Liver (tissue), 9 donors: Measurements from ENCODE around the gene POTEG. TPM values are rescaled to one million over a fixed set of nuclear protein-coding genes. Genes with fewer than 3 reads are reported as not detected.
"Not testable (repeated sequence)": the region's sequence is repeated elsewhere in the genome, so short reads cannot be mapped to it uniquely, and the experiment has no call there.

Source experiments
- DNase-seq: peaks from one replicate; pipeline ENCODE4 v3.0.0-alpha.2; 2017; ENCODE audit warnings: low spot score
- H3K27ac ChIP-seq, 2 donors: one replicate each; pipeline ENCODE4 v1.7.0; 2013; ENCODE audit warnings: inconsistent platforms in 2 of 2, low read length in 2 of 2, control low read depth in 1 of 2, low read depth in 1 of 2, mild to moderate bottlenecking in 1 of 2
- H3K27me3 ChIP-seq, 4 donors: one replicate each; pipeline versions ENCODE4 v1.6.1 to v1.7.0; 2013; ENCODE audit warnings: low read length in 3 of 4, inconsistent platforms in 1 of 4, mild to moderate bottlenecking in 1 of 4, moderate library complexity in 1 of 4; ENCODE audit not compliant: control insufficient read depth in 4 of 4, insufficient read depth in 4 of 4
- H3K36me3 ChIP-seq, 4 donors: one replicate each; pipeline versions ENCODE4 v1.6.1 to v1.7.0; 2013; ENCODE audit warnings: low read length in 3 of 4, mild to moderate bottlenecking in 3 of 4, low read depth in 1 of 4, moderate library complexity in 1 of 4; ENCODE audit not compliant: control insufficient read depth in 4 of 4, insufficient read depth in 3 of 4
- H3K4me1 ChIP-seq, 4 donors: one replicate each; pipeline versions ENCODE4 v1.6.1 to v1.7.0; 2013; ENCODE audit warnings: low read length in 3 of 4, mild to moderate bottlenecking in 3 of 4, moderate library complexity in 1 of 4; ENCODE audit not compliant: control insufficient read depth in 4 of 4, insufficient read depth in 4 of 4
- H3K4me3 ChIP-seq, 3 donors: one replicate each; pipeline versions ENCODE4 v1.6.1 to v1.7.0; 2013; ENCODE audit warnings: low read length in 3 of 3, control low read depth in 1 of 3, low read depth in 1 of 3, mild to moderate bottlenecking in 1 of 3
- H3K9ac ChIP-seq, 2 donors: one replicate each; pipeline ENCODE4 v1.7.0; 2013; ENCODE audit warnings: low read length in 2 of 2, mild to moderate bottlenecking in 2 of 2, moderate library complexity in 2 of 2, control low read depth in 1 of 2, low read depth in 1 of 2
- H3K9me3 ChIP-seq, 4 donors: one replicate each; pipeline versions ENCODE4 v1.6.1 to v1.7.0; 2013; ENCODE audit warnings: low read length in 3 of 4; ENCODE audit not compliant: control insufficient read depth in 4 of 4
- whole genome bisulfite sequencing: extraction: QIAGEN DNeasy Blood & Tissue Kit; methylation state at CpG from one replicate; pipeline ENCODE4 v1.1.7; 2013; 5-methylcytosine and 5-hydroxymethylcytosine counted together
- polyA plus RNA-seq, 2 donors: library from polyadenylated mRNA; stranded (reverse) in 1 of 2; unstranded in 1 of 2; fragments of 200-250 nt in 1 of 2; fragments of >200 nt in 1 of 2; fragmentation: Nextera tagmentation in 1 of 2; extraction: Ambion mirVana in 1 of 2; gene quantifications; one replicate each; pipeline versions ENCODE4 v1.2.1 to v1.2.3, GENCODE V29; 2013 to 2015
- total RNA-seq, 2 donors: library from RNA; depleted of rRNA; stranded (reverse); fragments of >200 nt; gene quantifications; one replicate each; pipeline ENCODE4 v1.2.3, GENCODE V29; 2014
- donor health status: healthy.
- donor health status: healthy.
- donor health status: healthy.
- donor health status: healthy.
- donor health status: healthy.

The POTEG gene
- total and polyA plus RNA-seq, 4 donors = not detected

- DNase-seq = not testable (repeated sequence)
Measured at GRCh38 chr14:19436311-19437125, 2.4 kb upstream of the POTEG start.

DNA sequence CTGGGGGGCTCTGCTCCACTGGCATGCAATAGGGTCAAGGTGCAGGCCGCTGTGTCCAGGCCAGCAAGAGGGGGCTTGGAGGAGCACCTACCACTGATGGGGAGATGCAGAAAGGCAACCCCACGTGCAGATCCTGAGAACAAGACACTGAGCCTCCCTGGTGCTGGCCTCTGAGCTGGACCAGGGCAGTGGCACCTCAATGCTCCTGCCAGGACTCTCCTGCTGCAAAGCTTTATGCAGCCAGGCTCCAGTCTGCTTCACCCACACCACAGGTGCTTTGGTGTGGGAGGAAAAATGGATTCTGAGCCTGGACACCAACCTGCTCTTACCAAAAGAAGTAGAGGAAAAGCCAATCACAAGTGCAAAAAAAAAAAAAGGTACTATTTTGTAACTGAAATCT lies 1.7 kb upstream of the POTEG start:
- H3K4me1 ChIP-seq, DNase-seq, H3K36me3 ChIP-seq, H3K4me3 ChIP-seq, H3K9ac ChIP-seq, H3K27me3 ChIP-seq, H3K9me3 ChIP-seq, H3K27ac ChIP-seq: not testable (repeated sequence)
- WGBS = no CpG with 5 or more reads among the region's 2 CpGs

More at GRCh38 chr14:19436311-19437125, 2.4 kb upstream of the POTEG start:
- H3K27me3 ChIP-seq, H3K36me3 ChIP-seq, H3K4me1 ChIP-seq, H3K9me3 ChIP-seq, H3K9ac ChIP-seq, H3K4me3 ChIP-seq, H3K27ac ChIP-seq: not testable (repeated sequence)
- whole genome bisulfite sequencing = 84% methylated on average over 2 of the region's 8 CpGs

GRCh38 chr14:19434891-19435290 lies 750 bp upstream of the POTEG start:
- H3K27me3 ChIP-seq, H3K36me3 ChIP-seq, H3K9ac ChIP-seq, DNase-seq, H3K4me1 ChIP-seq, H3K4me3 ChIP-seq, H3K9me3 ChIP-seq, H3K27ac ChIP-seq: not testable (repeated sequence)
- 85% methylated on average over 52 of the region's 53 CpGs for WGBS

GRCh38 chr14:19433765-19434164 lies 376 bp downstream of the POTEG start:
- not testable (repeated sequence) for H3K4me1 ChIP-seq, H3K27me3 ChIP-seq, H3K9me3 ChIP-seq, H3K27ac ChIP-seq, H3K9ac ChIP-seq, H3K4me3 ChIP-seq, H3K36me3 ChIP-seq, DNase-seq
- WGBS = 71% methylated on average over 7 of the region's 16 CpGs

DNA sequence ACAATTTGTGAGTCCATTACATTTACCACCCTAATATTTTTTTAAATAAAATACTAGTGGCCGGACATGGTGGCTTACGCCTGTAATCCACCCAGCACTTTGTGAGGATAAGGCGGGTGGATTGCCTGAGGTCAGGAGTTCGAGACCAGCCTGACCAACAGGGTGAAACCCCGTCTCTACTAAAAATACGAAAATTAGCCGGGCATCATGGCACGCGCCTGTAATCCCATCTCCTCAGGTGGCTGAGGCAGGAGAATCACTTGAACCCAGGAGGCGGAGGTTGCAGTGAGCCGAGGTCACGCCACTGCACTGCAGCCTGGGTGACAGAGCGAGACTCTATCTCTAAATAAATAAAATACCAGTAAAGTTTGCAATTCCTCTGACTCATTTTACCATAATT lies 25.6 kb downstream of the POTEG start:
- DNase-seq, H3K27ac ChIP-seq: not testable (repeated sequence)
- WGBS = 73% methylated on average over 9 of the region's 13 CpGs

DNA sequence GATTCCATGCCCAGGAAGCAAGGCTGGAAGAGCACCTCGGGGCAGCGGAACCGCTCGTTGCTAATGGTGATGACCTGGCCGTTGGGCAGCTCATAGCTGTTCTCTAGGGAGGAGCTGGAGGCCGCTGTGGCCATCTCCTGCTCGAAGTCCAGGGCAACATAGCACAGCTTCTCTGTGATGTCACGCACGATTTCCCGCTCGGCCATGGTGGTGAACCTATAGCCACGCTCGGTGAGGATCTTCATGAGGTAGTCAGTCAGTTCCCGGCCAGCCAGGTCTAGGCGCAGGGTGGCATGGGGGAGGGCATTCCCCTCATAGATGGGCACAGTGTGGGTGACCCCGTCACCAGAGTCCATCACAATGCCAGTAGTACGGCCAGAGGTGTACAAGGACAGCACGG lies 32.0 kb downstream of the POTEG start:
- H3K4me3 ChIP-seq, H3K27me3 ChIP-seq, H3K4me1 ChIP-seq, H3K9me3 ChIP-seq, H3K9ac ChIP-seq, H3K36me3 ChIP-seq, DNase-seq, H3K27ac ChIP-seq: not testable (repeated sequence)
- 82% methylated on average over 10 of the region's 18 CpGs for WGBS

More for the DNA sequence above, 25.6 kb downstream of the POTEG start:
- not testable (repeated sequence) for H3K36me3 ChIP-seq, H3K4me1 ChIP-seq, H3K9ac ChIP-seq, H3K9me3 ChIP-seq, H3K4me3 ChIP-seq, H3K27me3 ChIP-seq

GRCh38 chr14:19394727-19395126 lies 39.4 kb downstream of the POTEG start:
- not testable (repeated sequence) for DNase-seq, H3K9ac ChIP-seq
- WGBS = 66% methylated on average over 6 of the region's 12 CpGs

DNA sequence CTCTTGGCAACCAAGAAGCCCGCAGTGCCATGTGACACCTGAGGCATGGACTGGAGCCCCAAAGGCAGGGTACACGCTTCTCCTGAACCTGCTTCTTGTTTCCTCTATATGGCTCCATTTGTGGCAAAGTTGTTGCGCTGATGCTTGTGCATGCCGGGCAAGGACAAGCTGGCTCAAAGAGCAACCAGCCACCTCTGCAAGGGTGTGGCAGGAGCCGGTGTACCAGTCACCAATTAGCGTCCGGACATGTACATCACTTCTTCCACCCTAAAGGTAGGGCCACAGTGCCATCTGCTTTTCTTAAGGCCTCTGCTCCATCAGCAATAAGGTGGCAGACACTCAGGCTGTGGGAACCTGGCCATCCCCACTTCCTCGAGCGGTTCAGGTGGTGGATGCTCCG lies 43.9 kb downstream of the POTEG start:
- not testable (repeated sequence) for DNase-seq, H3K36me3 ChIP-seq, H3K27me3 ChIP-seq, H3K27ac ChIP-seq, H3K9ac ChIP-seq, H3K4me3 ChIP-seq, H3K9me3 ChIP-seq, H3K4me1 ChIP-seq
- 84% methylated on average over 10 of the region's 10 CpGs for WGBS

More at GRCh38 chr14:19394727-19395126, 39.4 kb downstream of the POTEG start:
- not testable (repeated sequence) for H3K9me3 ChIP-seq, H3K36me3 ChIP-seq, H3K4me1 ChIP-seq, H3K27ac ChIP-seq, H3K27me3 ChIP-seq, H3K4me3 ChIP-seq
